Stimulated activated CD4-positive, alpha-beta T cell treated with anti-CD3 and anti-CD28 coated beads, Interleukin-1b, Interleukin-23, amount 100 ng/mL, for 48 hours (primary cell): ENCODE measurements around the gene IFNGR2.
"Not testable (repeated sequence)": the region's sequence is repeated elsewhere in the genome, so short reads cannot be mapped to it uniquely, and the experiment has no call there.

Source experiments
- DNase-seq: peaks from one replicate; pipeline ENCODE4 v3.0.0-alpha.2; 2020

IFNGR2 gene

GRCh38 chr21:33403128-33403785, at the start of gene IFNGR2:
Gene IFNGR2 (plus strand): TSS chr21:33403413. CDS start chr21:33403544, 131 bp downstream.
- DNase-seq = peak; percentile 11

DNA sequence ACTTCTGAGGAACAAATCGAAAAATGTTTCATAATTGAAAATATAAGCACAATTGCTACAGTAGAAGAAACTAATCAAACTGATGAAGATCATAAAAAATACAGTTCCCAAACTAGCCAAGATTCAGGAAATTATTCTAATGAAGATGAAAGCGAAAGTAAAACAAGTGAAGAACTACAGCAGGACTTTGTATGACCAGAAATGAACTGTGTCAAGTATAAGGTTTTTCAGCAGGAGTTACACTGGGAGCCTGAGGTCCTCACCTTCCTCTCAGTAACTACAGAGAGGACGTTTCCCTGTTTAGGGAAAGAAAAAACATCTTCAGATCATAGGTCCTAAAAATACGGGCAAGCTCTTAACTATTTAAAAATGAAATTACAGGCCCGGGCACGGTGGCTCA, 47.9 kb upstream of the IFNGR2 start:
- DNase-seq = no peak

- no peak for DNase-seq
Measured at GRCh38 chr21:33355996-33356395, 47.2 kb upstream of the IFNGR2 start.

DNA sequence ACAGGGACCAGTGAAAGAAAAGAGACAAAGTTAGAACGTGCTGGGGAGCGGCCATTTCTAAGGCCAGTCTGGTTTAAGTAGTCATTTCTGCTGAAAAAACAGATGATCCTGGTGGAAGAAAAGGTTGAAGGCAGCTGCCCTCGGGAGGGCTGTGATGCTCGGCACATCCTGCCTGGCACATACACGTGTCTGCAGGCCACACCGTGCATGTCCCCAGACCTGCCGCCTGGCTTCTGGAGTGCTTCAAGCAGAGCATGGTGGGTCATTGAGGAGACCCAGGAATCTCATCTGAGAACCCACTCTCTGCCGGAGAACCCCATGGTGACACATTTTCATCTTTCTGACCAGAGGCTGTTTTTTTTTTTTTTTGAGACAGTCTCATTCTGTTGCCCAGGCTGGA, 46.0 kb upstream of the IFNGR2 start:
- no peak for DNase-seq

DNA sequence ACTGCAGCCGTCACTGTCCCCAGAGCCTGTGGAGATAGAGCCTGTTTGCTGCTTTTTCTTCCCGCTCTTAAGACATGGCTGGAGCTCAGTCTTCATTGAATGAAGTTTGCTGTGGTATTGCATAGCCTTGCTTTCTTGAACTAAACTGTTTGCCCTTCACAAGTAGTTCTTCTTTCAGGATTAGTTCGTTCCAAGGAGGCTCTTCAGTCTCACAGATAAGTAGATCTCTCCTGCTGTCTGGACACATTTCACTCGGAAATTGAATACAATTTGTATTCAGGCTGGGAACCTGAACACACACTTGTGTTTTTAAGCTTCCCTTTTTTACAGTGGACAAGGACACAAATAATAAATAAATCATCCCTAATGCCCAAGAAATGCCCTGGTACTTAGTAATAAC, 43.8 kb upstream of the IFNGR2 start:
- DNase-seq = no peak

- no peak for DNase-seq
Measured at GRCh38 chr21:33360281-33360680, 42.9 kb upstream of the IFNGR2 start.

DNA sequence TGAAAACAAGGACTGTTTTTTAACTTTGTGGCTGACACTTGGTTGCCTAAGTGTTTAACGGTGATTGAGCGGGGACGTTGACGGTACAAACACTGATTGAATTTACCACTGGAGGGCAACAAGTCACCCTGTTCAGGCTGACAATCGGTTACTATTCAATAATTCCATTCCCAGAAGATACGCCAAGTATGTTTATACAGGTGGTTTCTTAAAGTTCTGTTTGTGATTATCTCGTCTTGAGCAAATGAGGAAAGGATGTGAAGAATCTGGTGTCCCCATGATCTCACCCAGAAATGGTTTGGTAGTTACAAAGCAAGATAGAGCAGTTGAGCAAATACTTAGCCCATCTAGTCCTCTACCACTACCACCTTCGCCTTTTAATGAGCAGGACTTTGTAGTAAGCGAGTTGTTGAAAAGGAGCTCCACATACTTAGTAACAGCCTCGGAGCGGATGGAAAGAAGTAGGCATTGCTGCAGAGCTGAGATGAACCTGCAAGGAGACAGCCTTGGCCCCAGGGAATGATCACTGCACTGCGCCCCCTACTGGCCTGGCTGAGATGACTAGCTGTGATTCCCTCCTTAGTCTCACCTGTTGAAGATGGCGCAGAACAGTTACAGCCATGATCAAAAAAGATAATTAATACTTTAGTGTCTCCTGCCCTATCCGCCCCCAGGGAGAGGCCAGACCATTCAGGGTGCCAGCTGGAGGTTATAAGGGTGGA, 42.2 kb upstream of the IFNGR2 start:
- peak; percentile 88 for DNase-seq

GRCh38 chr21:33362044-33362555, 41.1 kb upstream of the IFNGR2 start:
- peak; percentile 58 for DNase-seq

DNA sequence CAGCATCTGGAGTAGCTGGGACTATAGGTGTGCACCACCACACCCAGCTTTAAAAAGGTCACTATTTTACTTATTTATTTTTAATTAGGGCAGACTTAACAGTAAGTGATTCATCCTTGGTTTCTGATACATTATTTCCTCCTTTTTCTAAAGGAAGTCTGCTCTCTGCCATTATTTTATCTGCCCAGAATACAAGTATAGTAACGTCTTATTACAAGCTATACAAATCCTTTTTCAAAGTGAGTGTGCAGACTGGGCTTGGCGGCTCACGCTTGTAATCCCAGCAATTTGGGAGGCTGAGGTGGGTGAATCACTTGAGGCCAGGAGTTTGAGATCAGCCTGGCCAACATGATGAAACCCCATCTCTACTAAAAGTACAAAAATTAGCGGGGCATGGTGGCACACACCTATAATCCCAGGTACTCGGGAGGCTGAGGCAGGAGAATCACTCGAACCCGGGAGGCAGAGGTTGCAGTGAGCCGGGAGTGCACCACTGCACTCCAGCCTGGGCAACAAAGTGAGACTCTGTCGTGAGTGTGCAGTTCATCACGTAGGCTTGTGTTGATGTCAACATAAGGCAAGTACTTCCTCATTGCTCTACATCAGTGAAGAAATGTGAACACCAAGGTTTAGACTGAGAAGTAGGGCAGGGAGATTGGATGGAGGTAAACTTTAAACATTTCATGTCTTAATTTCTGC, 39.2 kb upstream of the IFNGR2 start:
- not testable (repeated sequence) for DNase-seq

DNA sequence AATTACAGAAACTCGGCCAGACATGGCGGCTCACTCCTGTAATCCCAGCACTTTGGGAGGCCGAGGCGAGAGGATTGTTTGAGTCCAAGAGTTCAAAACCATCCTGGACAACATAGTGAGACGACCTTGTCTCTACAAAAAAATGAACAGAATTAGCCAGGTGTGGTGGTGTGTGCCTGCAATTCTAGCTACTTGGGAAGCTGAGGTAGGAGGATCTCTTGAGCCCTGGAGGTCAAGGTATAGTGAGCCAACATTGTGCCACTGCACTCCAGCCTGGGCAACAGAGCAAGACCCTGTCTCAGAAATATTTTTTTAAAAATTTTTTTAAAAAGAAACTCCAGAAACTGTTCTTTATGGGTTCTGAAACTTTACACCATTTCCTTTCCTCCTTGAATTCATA, 38.4 kb upstream of the IFNGR2 start:
- no peak for DNase-seq

GRCh38 chr21:33367309-33367973, 35.8 kb upstream of the IFNGR2 start:
- no peak for DNase-seq

DNA sequence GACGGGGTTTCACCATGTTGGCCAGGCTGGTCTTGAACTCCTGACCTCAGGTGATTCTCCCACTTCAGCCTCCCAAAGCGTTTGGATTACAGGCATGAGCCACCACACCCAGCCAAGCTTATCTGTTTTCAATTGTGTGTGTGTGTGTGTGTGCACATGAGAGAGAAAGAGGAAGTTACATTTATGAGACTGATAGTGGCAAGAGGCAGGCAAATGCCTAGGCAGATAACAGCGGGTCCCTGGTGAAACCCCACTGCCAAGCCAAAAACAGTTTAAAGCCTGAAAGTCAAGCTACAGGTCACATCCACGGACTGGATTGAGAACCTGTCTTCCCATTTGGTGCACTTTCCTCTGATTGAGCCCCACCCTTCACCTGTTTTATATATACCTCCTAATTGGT, 35.1 kb upstream of the IFNGR2 start:
- DNase-seq = no peak

GRCh38 chr21:33368576-33368975, 34.6 kb upstream of the IFNGR2 start:
- DNase-seq = no peak

- no peak for DNase-seq
Measured at GRCh38 chr21:33369586-33369985, 33.6 kb upstream of the IFNGR2 start.

DNA sequence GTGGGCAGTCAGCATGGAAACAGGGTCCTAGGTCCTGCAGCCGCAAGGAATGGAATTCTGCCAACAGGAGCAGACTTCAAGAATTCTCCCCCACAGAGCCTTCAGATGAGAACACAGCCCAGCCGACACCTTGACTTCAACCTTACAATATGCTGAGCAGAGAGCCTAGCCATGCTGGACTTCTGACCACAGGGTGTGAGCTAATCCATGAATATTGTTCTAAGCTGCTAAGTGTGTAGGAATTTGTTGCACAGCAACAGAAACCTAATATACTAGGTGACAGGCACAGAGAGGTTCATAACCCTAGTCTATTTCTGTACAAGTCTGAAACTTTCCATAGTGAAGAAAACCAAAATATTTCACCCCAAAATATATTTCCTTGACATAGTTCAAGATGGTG, 32.9 kb upstream of the IFNGR2 start:
- no peak for DNase-seq

- no peak for DNase-seq
Measured at GRCh38 chr21:33371366-33371765, 31.8 kb upstream of the IFNGR2 start.

GRCh38 chr21:33372582-33372981, 30.6 kb upstream of the IFNGR2 start:
- DNase-seq = no peak

GRCh38 chr21:33373451-33373850, 29.8 kb upstream of the IFNGR2 start:
- no peak for DNase-seq

DNA sequence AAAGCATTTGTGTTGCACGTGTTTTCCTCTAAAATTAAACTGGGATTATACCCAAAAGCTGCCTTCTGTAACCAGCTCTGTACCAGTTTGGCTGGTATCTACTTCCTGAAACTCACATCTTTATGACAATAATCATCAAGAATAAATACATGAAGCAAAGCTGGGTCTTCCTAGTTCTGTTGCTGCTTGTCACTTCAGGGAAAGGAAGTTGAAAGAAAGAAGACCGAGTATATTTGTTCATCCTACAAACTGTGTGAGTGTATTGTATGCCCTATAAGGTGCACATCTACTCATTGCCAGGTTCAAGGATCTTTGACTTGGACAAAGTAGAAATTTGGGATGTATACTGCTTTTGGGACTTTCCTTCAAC, 29.1 kb upstream of the IFNGR2 start:
- DNase-seq = no peak

GRCh38 chr21:33374450-33375096, 28.6 kb upstream of the IFNGR2 start:
- DNase-seq = no peak

DNA sequence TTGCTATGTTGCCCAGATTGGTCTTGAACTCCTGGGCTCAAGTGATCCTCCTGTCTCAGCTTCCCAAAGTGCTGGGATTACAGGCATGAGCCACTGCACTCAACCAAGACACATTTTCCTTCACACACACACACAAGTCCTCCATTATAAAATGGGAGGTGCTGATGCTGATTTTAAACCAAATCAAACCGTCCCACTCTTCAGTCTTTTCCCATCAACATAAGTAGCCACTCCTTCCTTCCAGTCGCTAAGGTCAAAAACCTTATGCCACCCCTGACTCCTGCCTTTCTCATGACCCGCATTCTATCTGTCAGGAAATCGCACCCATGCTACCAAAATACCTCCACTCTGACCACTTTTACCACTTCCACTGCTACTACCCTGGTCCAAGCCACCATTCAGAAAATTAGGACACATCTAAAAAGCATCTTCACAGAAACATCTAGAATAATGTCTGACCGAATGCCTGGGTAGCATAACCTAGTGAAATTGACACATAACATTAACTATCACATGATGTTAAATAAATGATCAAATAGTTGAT, 28.0 kb upstream of the IFNGR2 start:
- no peak for DNase-seq

DNA sequence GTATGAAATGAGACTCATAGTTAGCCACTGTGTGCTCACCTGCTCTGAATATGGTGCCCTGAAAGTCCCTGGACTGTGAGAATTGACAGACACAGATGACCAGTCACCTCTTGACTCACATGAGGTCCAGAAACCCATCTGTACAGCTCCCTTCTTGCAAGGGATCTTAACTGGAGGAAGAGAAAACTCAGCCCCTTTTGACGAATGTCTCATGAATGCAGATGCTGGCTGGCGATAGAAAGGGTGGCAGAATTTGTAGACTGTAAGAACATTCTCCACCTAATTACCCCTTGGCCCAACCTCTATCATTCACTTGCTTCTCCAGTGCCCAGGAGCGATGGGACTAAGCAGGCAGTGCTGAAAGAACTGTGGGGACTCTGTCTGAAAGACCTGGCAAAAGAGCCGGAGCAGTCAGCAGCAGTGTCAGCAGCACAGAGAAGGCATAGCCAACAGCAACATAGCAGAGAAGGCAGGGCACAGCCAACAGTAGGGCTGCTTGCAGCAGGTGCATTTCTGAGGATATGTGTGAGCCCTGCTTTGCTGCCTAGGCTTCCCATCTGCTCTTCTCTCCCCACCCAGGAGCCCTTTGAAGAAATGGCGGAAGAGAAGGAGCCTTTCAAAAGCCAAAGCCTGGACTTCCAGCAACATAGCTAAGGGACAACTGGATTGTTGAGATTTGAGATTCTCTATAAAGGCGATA, 25.8 kb upstream of the IFNGR2 start:
- DNase-seq = no peak
